CD4-positive, alpha-beta T cell treated with Interleukin-12 subunit alpha and Interleukin-12 subunit beta, for 1 hour (primary cell): ENCODE measurements around the gene CELF1.

Source experiments
- DNase-seq: peaks from one replicate; pipeline ENCODE4 v3.0.0-alpha.2; 2020

The CELF1 gene

GRCh38 chr11:47507563-47508239 lies 45.2 kb downstream of the CELF1 start:
- no peak for DNase-seq

- no peak for DNase-seq
These were observed 46.0 kb downstream of the CELF1 start for GRCh38 chr11:47506795-47507562.

- no peak for DNase-seq
These were observed 46.6 kb downstream of the CELF1 start for GRCh38 chr11:47506373-47506772.

GRCh38 chr11:47504910-47505309 lies 48.0 kb downstream of the CELF1 start:
- no peak for DNase-seq

GRCh38 chr11:47503227-47503626 lies 49.7 kb downstream of the CELF1 start:
- no peak for DNase-seq

GRCh38 chr11:47502767-47503166 lies 50.2 kb downstream of the CELF1 start:
- DNase-seq: no peak

- no peak for DNase-seq
These were observed 51.8 kb downstream of the CELF1 start for GRCh38 chr11:47501101-47501500.

GRCh38 chr11:47500121-47500520 lies 52.8 kb downstream of the CELF1 start:
- no peak for DNase-seq

- no peak for DNase-seq
These were observed 53.3 kb downstream of the CELF1 start for GRCh38 chr11:47499614-47500013.

- DNase-seq: no peak
These were observed 53.8 kb downstream of the CELF1 start for GRCh38 chr11:47499161-47499560.

GRCh38 chr11:47498584-47499152 lies 54.3 kb downstream of the CELF1 start:
- DNase-seq: no peak

- no peak for DNase-seq
These were observed 54.8 kb downstream of the CELF1 start for GRCh38 chr11:47498149-47498548.

- no peak for DNase-seq
These were observed 56.1 kb downstream of the CELF1 start for GRCh38 chr11:47496808-47497207.

- no peak for DNase-seq
These were observed 57.1 kb downstream of the CELF1 start for GRCh38 chr11:47495856-47496217.

- no peak for DNase-seq
These were observed 57.7 kb downstream of the CELF1 start for GRCh38 chr11:47495011-47495855.

GRCh38 chr11:47489395-47489755 lies 63.6 kb downstream of the CELF1 start:
- no peak for DNase-seq

GRCh38 chr11:47488674-47489394 lies 64.1 kb downstream of the CELF1 start:
- DNase-seq: no peak

GRCh38 chr11:47488111-47488510 lies 64.8 kb downstream of the CELF1 start:
- no peak for DNase-seq

- DNase-seq: no peak
These were observed 65.5 kb downstream of the CELF1 start for GRCh38 chr11:47487421-47487820.

GRCh38 chr11:47485107-47485506 lies 67.8 kb downstream of the CELF1 start:
- DNase-seq: no peak

GRCh38 chr11:47483457-47483856 lies 69.5 kb downstream of the CELF1 start:
- DNase-seq: no peak

GRCh38 chr11:47480762-47481161 lies 72.2 kb downstream of the CELF1 start:
- DNase-seq: no peak
